Measurements from ENCODE around the gene TSPAN5. TPM values are rescaled to one million over a fixed set of nuclear protein-coding genes. Genes with fewer than 3 reads are reported as not detected.

The TSPAN5 gene
- total and polyA plus RNA-seq, 4 experiments from 2014 or later = 16.8 to 40.4 (median 25.7) TPM

- Mint-ChIP-seq H3K4me3 (no peak overlapping the region), H3K4me1 (peaks cover 31 to 38% (median 34%) of the 10 kb centered on the region in 4 donors), H3K27me3 (no peaks in the 10 kb centered on the region), H3K36me3 (no peaks in the 10 kb centered on the region), H3K9me3 (peaks cover 0 to 9% (median 2%) of the 10 kb centered on the region in 8 donors), H3K27ac (no peak overlapping the region)
- no peak overlapping the region for H3K4me3 ChIP-seq (ENCODE audit: low read length in 2 of 2)
- ChIA-PET CTCF (ENCODE audit: partially characterized antibody) (interaction anchor here (0.7 to 1.4 kb wide), 2 partner anchors 15 to 549 kb away, joined by 3 read pairs; partner anchors contain the start of gene STPG2), POLR2A (ENCODE audit: partially characterized antibody) (interaction anchor here (1.2 kb wide), 2 partner anchors 28 to 303 kb away, joined by 3 read pairs; partner anchors contain the start of gene METAP1)
- no peaks in the 10 kb centered on the region for H3K9me3 ChIP-seq (ENCODE audit: control insufficient read depth in 1 of 2, low read length in 2 of 2)
- no peaks in the 10 kb centered on the region for H3K36me3 ChIP-seq (ENCODE audit: insufficient read depth, low read length)
- H3K27me3 ChIP-seq (ENCODE audit: insufficient read depth, low read length) = no peaks in the 10 kb centered on the region
- H3K4me1 ChIP-seq (ENCODE audit: insufficient read depth, low read length) = peaks cover 29% of the 10 kb centered on the region
- intact Hi-C loops (cut with micrococcal nuclease) = no loop called here
- DNase-seq = no peak
- no peak overlapping the region for H3K27ac ChIP-seq (ENCODE audit: low read depth, low read length)
Observed at GRCh38 chr4:98692411-98692810, 34.0 kb upstream of the TSPAN5 start.

GRCh38 chr4:98691588-98691987, 33.2 kb upstream of the TSPAN5 start:
- Histone ChIP-seq H3K4me1 (ENCODE audit: insufficient read depth, low read length) (peaks cover 32% of the 10 kb centered on the region), H3K9me3 (ENCODE audit: control insufficient read depth in 1 of 2, low read length in 2 of 2) (no peaks in the 10 kb centered on the region), H3K27ac (ENCODE audit: low read depth, low read length) (no peak overlapping the region), H3K4me3 (ENCODE audit: low read length in 2 of 2) (no peak overlapping the region), H3K27me3 (ENCODE audit: insufficient read depth, low read length) (no peaks in the 10 kb centered on the region), H3K36me3 (ENCODE audit: insufficient read depth, low read length) (no peaks in the 10 kb centered on the region)
- H3K4me3 Mint-ChIP-seq = no peak overlapping the region
- ChIA-PET CTCF (ENCODE audit: partially characterized antibody) (no interaction called here), POLR2A (ENCODE audit: partially characterized antibody) (interaction anchor here (1.2 kb wide), 1 partner anchor 27 kb away, joined by 3 read pairs; no protein-coding TSS in a partner anchor)
- H3K36me3 Mint-ChIP-seq = no peaks in the 10 kb centered on the region
- no peaks in the 10 kb centered on the region for H3K27me3 Mint-ChIP-seq
- intact Hi-C loops (cut with micrococcal nuclease) = no loop called here
- no peak for DNase-seq
- peaks cover 0 to 5% (median 1%) of the 10 kb centered on the region in 8 donors for H3K9me3 Mint-ChIP-seq
- no peak overlapping the region for H3K27ac Mint-ChIP-seq
- H3K4me1 Mint-ChIP-seq = peaks cover 31 to 45% (median 38%) of the 10 kb centered on the region in 4 donors

- CTCF ChIA-PET (ENCODE audit: partially characterized antibody) = interaction anchor here (2.6 kb wide), 1 partner anchor 28 kb away, joined by 7 read pairs; no protein-coding TSS in a partner anchor
- no peaks in the 10 kb centered on the region for H3K36me3 ChIP-seq (ENCODE audit: insufficient read depth, low read length)
- no peak overlapping the region for H3K4me3 ChIP-seq (ENCODE audit: low read length in 2 of 2)
- H3K27ac ChIP-seq (ENCODE audit: low read depth, low read length) = no peak overlapping the region
- peak in 4 of 5 donors; percentile 23 to 36 (median 26) for DNase-seq
- peak overlapping the region in 6 of 8 donors; percentile 26 to 86 (median 70) for H3K4me3 Mint-ChIP-seq
- peaks cover 0 to 2% (median 0%) of the 10 kb centered on the region in 8 donors for H3K9me3 Mint-ChIP-seq
- intact Hi-C loops (cut with micrococcal nuclease) = loop anchor here (1.0 kb wide), 1 partner anchor 17 kb away; no protein-coding TSS in a partner anchor
- H3K9me3 ChIP-seq (ENCODE audit: control insufficient read depth in 1 of 2, low read length in 2 of 2) = no peaks in the 10 kb centered on the region
- peaks cover 41 to 58% (median 48%) of the 10 kb centered on the region in 4 donors for H3K4me1 Mint-ChIP-seq
- H3K27ac Mint-ChIP-seq = peak overlapping the region; percentile 66 to 91 (median 77)
- POLR2A ChIA-PET (ENCODE audit: partially characterized antibody) = interaction anchor here (1.9 to 4.8 kb wide), 3 partner anchors 17 to 31 kb away, joined by 12 to 33 read pairs (median 27); partner anchors contain the start of gene TSPAN5
- H3K27me3 Mint-ChIP-seq = no peaks in the 10 kb centered on the region
- H3K27me3 ChIP-seq (ENCODE audit: insufficient read depth, low read length) = no peaks in the 10 kb centered on the region
- H3K4me1 ChIP-seq (ENCODE audit: insufficient read depth, low read length) = peaks cover 32% of the 10 kb centered on the region
- H3K36me3 Mint-ChIP-seq = no peaks in the 10 kb centered on the region
Observed at GRCh38 chr4:98689507-98690174, 31.2 kb upstream of the TSPAN5 start.

- DNase-seq = peak; percentile 53 to 68 (median 65)
- H3K4me3 ChIP-seq (ENCODE audit: low read length in 2 of 2) = no peak overlapping the region
- POLR2A ChIA-PET (ENCODE audit: partially characterized antibody) = interaction anchor here (1.0 to 4.8 kb wide), 8 partner anchors 9 to 307 kb away, joined by 3 to 33 read pairs (median 5); partner anchors contain the start of genes EIF4E, METAP1 and TSPAN5
- peak overlapping the region; percentile 1 for H3K27ac ChIP-seq (ENCODE audit: low read depth, low read length)
- intact Hi-C loops (cut with micrococcal nuclease) = loop anchor here (1.0 kb wide), 2 partner anchors 18 to 25 kb away; no protein-coding TSS in a partner anchor
- H3K4me1 ChIP-seq (ENCODE audit: insufficient read depth, low read length) = peaks cover 32% of the 10 kb centered on the region
- no peaks in the 10 kb centered on the region for H3K36me3 Mint-ChIP-seq
- peak overlapping the region; percentile 22 to 86 (median 70) for H3K4me3 Mint-ChIP-seq
- no peaks in the 10 kb centered on the region for H3K36me3 ChIP-seq (ENCODE audit: insufficient read depth, low read length)
- H3K4me1 Mint-ChIP-seq = peaks cover 41 to 58% (median 48%) of the 10 kb centered on the region in 4 donors
- CTCF ChIA-PET (ENCODE audit: partially characterized antibody) = interaction anchor here (0.6 to 2.6 kb wide), 9 partner anchors 9 to 221 kb away, joined by 3 to 9 read pairs (median 4); partner anchors contain the start of gene TSPAN5
- no peaks in the 10 kb centered on the region for H3K27me3 Mint-ChIP-seq
- no peaks in the 10 kb centered on the region for H3K9me3 ChIP-seq (ENCODE audit: control insufficient read depth in 1 of 2, low read length in 2 of 2)
- H3K27me3 ChIP-seq (ENCODE audit: insufficient read depth, low read length) = no peaks in the 10 kb centered on the region
- H3K27ac Mint-ChIP-seq = peak overlapping the region; percentile 66 to 91 (median 77)
- H3K9me3 Mint-ChIP-seq = peaks cover 0 to 2% (median 0%) of the 10 kb centered on the region in 8 donors
Observed at GRCh38 chr4:98688411-98689290, 30.2 kb upstream of the TSPAN5 start.

GRCh38 chr4:98687876-98688275, 29.5 kb upstream of the TSPAN5 start:
- H3K4me3 Mint-ChIP-seq = peak overlapping the region in 2 of 8 donors; percentile 73 to 86
- ChIA-PET CTCF (ENCODE audit: partially characterized antibody) (interaction anchor here (1.2 to 2.6 kb wide), 8 partner anchors 8 to 45 kb away, joined by 3 to 9 read pairs (median 4); partner anchors contain the start of gene TSPAN5), POLR2A (ENCODE audit: partially characterized antibody) (interaction anchor here (1.1 to 4.8 kb wide), 7 partner anchors 8 to 308 kb away, joined by 3 to 33 read pairs (median 5); partner anchors contain the start of genes METAP1 and TSPAN5)

GRCh38 chr4:98686847-98687246, 28.4 kb upstream of the TSPAN5 start:
- ChIA-PET CTCF (ENCODE audit: partially characterized antibody) (interaction anchor here (1.3 to 1.4 kb wide), 2 partner anchors 13 to 42 kb away, joined by 3 read pairs; no protein-coding TSS in a partner anchor), POLR2A (ENCODE audit: partially characterized antibody) (interaction anchor here (1.5 to 4.8 kb wide), 3 partner anchors 17 to 28 kb away, joined by 3 to 33 read pairs (median 27); partner anchors contain the start of gene TSPAN5)
- intact Hi-C loops (cut with micrococcal nuclease) = no loop called here
- Mint-ChIP-seq H3K9me3 (peaks cover 0 to 2% (median 0%) of the 10 kb centered on the region in 8 donors), H3K36me3 (no peaks in the 10 kb centered on the region), H3K4me1 (peaks cover 41 to 58% (median 49%) of the 10 kb centered on the region in 4 donors), H3K27ac (peak overlapping the region in 1 of 7 donors; percentile 50), H3K4me3 (no peak overlapping the region), H3K27me3 (no peaks in the 10 kb centered on the region)
- Histone ChIP-seq H3K4me3 (ENCODE audit: low read length in 2 of 2) (no peak overlapping the region), H3K9me3 (ENCODE audit: control insufficient read depth in 1 of 2, low read length in 2 of 2) (no peaks in the 10 kb centered on the region), H3K4me1 (ENCODE audit: insufficient read depth, low read length) (peaks cover 32% of the 10 kb centered on the region), H3K27ac (ENCODE audit: low read depth, low read length) (no peak overlapping the region), H3K36me3 (ENCODE audit: insufficient read depth, low read length) (no peaks in the 10 kb centered on the region), H3K27me3 (ENCODE audit: insufficient read depth, low read length) (no peaks in the 10 kb centered on the region)
- no peak for DNase-seq

More at GRCh38 chr4:98687876-98688275, 29.5 kb upstream of the TSPAN5 start:
- Histone ChIP-seq H3K4me1 (ENCODE audit: insufficient read depth, low read length) (peaks cover 32% of the 10 kb centered on the region), H3K27me3 (ENCODE audit: insufficient read depth, low read length) (no peaks in the 10 kb centered on the region), H3K36me3 (ENCODE audit: insufficient read depth, low read length) (no peaks in the 10 kb centered on the region), H3K9me3 (ENCODE audit: control insufficient read depth in 1 of 2, low read length in 2 of 2) (no peaks in the 10 kb centered on the region), H3K4me3 (ENCODE audit: low read length in 2 of 2) (no peak overlapping the region), H3K27ac (ENCODE audit: low read depth, low read length) (no peak overlapping the region)
- peaks cover 0 to 2% (median 0%) of the 10 kb centered on the region in 8 donors for H3K9me3 Mint-ChIP-seq
- no peak for DNase-seq
- H3K27me3 Mint-ChIP-seq = no peaks in the 10 kb centered on the region
- peak overlapping the region in 6 of 7 donors; percentile 28 to 91 (median 76) for H3K27ac Mint-ChIP-seq
- H3K36me3 Mint-ChIP-seq = no peaks in the 10 kb centered on the region
- H3K4me1 Mint-ChIP-seq = peaks cover 41 to 58% (median 48%) of the 10 kb centered on the region in 4 donors
- intact Hi-C loops (cut with micrococcal nuclease) = loop anchor here (1.0 kb wide), 1 partner anchor 25 kb away; no protein-coding TSS in a partner anchor
